HG03159 (cell line): ENCODE data around the gene CD69.
"Not testable (repeated sequence)": the region's sequence is repeated elsewhere in the genome, so short reads cannot be mapped to it uniquely, and the experiment has no call there.

Experiments used
- ATAC-seq: cut with Tn5 transposase; IDR thresholded peaks from one replicate; pipeline ENCODE4 v1.9.1; 2021; ENCODE audit warnings: mild to moderate bottlenecking, moderate library complexity; ENCODE audit not compliant: unreplicated experiment

CD69 gene

GRCh38 chr12:9724023-9724422, 36.7 kb downstream of the CD69 start:
- no peak for ATAC-seq

- ATAC-seq, result peak; percentile 47
These were observed 39.2 kb downstream of the CD69 start for GRCh38 chr12:9721394-9722092.

- no peak for ATAC-seq
These were observed 40.9 kb downstream of the CD69 start for GRCh38 chr12:9719790-9720189.

- no peak for ATAC-seq
These were observed 41.7 kb downstream of the CD69 start for GRCh38 chr12:9718968-9719367.

GRCh38 chr12:9717070-9717925, 43.4 kb downstream of the CD69 start:
- no peak for ATAC-seq

- ATAC-seq, result peak; percentile 82
These were observed 47.6 kb downstream of the CD69 start for GRCh38 chr12:9713032-9713558.

- ATAC-seq, result no peak
These were observed 49.0 kb downstream of the CD69 start for GRCh38 chr12:9711664-9712063.

GRCh38 chr12:9710584-9711375, 49.9 kb downstream of the CD69 start:
- no peak for ATAC-seq

GRCh38 chr12:9708853-9709252, 51.8 kb downstream of the CD69 start:
- no peak for ATAC-seq

- no peak for ATAC-seq
These were observed 52.6 kb downstream of the CD69 start for GRCh38 chr12:9707864-9708808.

GRCh38 chr12:9707356-9707755, 53.3 kb downstream of the CD69 start:
- ATAC-seq, result no peak

- ATAC-seq, result no peak
These were observed 54.5 kb downstream of the CD69 start for GRCh38 chr12:9706086-9706685.

- not testable (repeated sequence) for ATAC-seq
These were observed 56.1 kb downstream of the CD69 start for GRCh38 chr12:9704561-9704960.
